H9 (cell line): Measurements from ENCODE around the gene CCL13. TPM values are rescaled to one million over a fixed set of nuclear protein-coding genes. Genes with fewer than 3 reads are reported as not detected.
A peak's percentile ranks its signal among the peaks of the same experiment; 100 is the strongest.

ENCODE experiments used
- DNase-seq: peaks from one replicate; pipeline ENCODE4 v3.0.0-alpha.2; 2017
- H2AFZ ChIP-seq: one replicate; pipeline ENCODE4 v1.6.1; 2013; ENCODE audit warnings: mild to moderate bottlenecking, low read length, control low read depth, moderate library complexity
- H2AK5ac ChIP-seq: 2 replicates; pipeline ENCODE4 v1.6.1; 2013; ENCODE audit warnings: low read length, control low read depth, mixed read lengths; ENCODE audit not compliant: insufficient read length
- H2BK120ac ChIP-seq: one replicate; pipeline ENCODE4 v1.6.1; 2013; ENCODE audit warnings: low read depth, mild to moderate bottlenecking, low read length, control low read depth, inconsistent platforms; ENCODE audit not compliant: poor library complexity, severe bottlenecking
- H2BK12ac ChIP-seq: 2 replicates; pipeline ENCODE4 v1.6.1; 2013; ENCODE audit warnings: low read length, control low read depth, mixed read lengths, low read depth; ENCODE audit not compliant: insufficient read length
- H2BK15ac ChIP-seq: 2 replicates; pipeline ENCODE4 v1.6.1; 2013; ENCODE audit warnings: low read depth, low read length, control low read depth
- H2BK20ac ChIP-seq: one replicate; pipeline ENCODE4 v1.6.1; 2013; ENCODE audit warnings: low read depth, mild to moderate bottlenecking, low read length, control low read depth, inconsistent platforms; ENCODE audit not compliant: poor library complexity, severe bottlenecking
- H2BK5ac ChIP-seq: 2 replicates; pipeline ENCODE4 v1.6.1; 2013; ENCODE audit warnings: low read length, control low read depth, mixed read lengths; ENCODE audit not compliant: insufficient read length
- H3K14ac ChIP-seq: 2 replicates; pipeline ENCODE4 v1.6.1; 2013; ENCODE audit warnings: low read length, control low read depth; ENCODE audit not compliant: insufficient read depth
- H3K18ac ChIP-seq: 2 replicates; pipeline ENCODE4 v1.6.1; 2013; ENCODE audit warnings: low read depth, mild to moderate bottlenecking, mixed read lengths, low read length, control low read depth; ENCODE audit not compliant: insufficient read length
- H3K23ac ChIP-seq: 2 replicates; pipeline ENCODE4 v1.6.1; 2013; ENCODE audit warnings: low read length, control low read depth, mixed read lengths, low read depth; ENCODE audit not compliant: insufficient read length
- H3K23me2 ChIP-seq: 2 replicates; pipeline ENCODE4 v1.6.1; 2013; ENCODE audit warnings: low read depth, mild to moderate bottlenecking, mixed read lengths, low read length, control low read depth; ENCODE audit not compliant: insufficient read length, poor library complexity, severe bottlenecking
- H3K27ac ChIP-seq: 2 replicates; pipeline ENCODE4 v1.5.1; 2013; ENCODE audit warnings: low read length, control low read depth, mixed read lengths, low read depth; ENCODE audit not compliant: insufficient read length
- H3K27me3 ChIP-seq: 2 replicates; pipeline ENCODE4 v1.6.1; 2013; ENCODE audit warnings: low read length, control low read depth, inconsistent platforms; ENCODE audit not compliant: insufficient read depth
- H3K4ac ChIP-seq: 2 replicates; pipeline ENCODE4 v1.6.1; 2013; ENCODE audit warnings: low read depth, mild to moderate bottlenecking, control low read depth, inconsistent platforms, low read length, moderate library complexity
- H3K4me1 ChIP-seq: 2 replicates; pipeline ENCODE4 v1.6.1; 2013; ENCODE audit warnings: low read length, control low read depth, inconsistent platforms; ENCODE audit not compliant: insufficient read depth
- H3K4me2 ChIP-seq: 2 replicates; pipeline ENCODE4 v1.6.1; 2013; ENCODE audit warnings: low read length, control low read depth, mixed read lengths; ENCODE audit not compliant: insufficient read length, insufficient read depth
- H3K56ac ChIP-seq: 2 replicates; pipeline ENCODE4 v1.6.1; 2013; ENCODE audit warnings: low read depth, mild to moderate bottlenecking, mixed read lengths, low read length, control low read depth; ENCODE audit not compliant: insufficient read length
- H3K79me1 ChIP-seq: 2 replicates; pipeline ENCODE4 v1.6.1; 2013; ENCODE audit warnings: low read depth, mild to moderate bottlenecking, moderate library complexity, low read length, control low read depth, inconsistent platforms; ENCODE audit not compliant: insufficient read depth, poor library complexity, severe bottlenecking
- H3K79me2 ChIP-seq: 2 replicates; pipeline ENCODE4 v1.6.1; 2013; ENCODE audit warnings: low read length, control low read depth, inconsistent platforms; ENCODE audit not compliant: insufficient read depth
- H3K9ac ChIP-seq: 2 replicates; pipeline ENCODE4 v1.6.1; 2013; ENCODE audit warnings: low read length, control low read depth, mixed read lengths; ENCODE audit not compliant: insufficient read length; ENCODE audit errors: extremely low read depth
- H3K9me3 ChIP-seq: one replicate; pipeline ENCODE4 v1.6.1; 2013; ENCODE audit warnings: low read depth, low read length, inconsistent platforms; ENCODE audit not compliant: control insufficient read depth
- H3T11ph ChIP-seq: one replicate; pipeline ENCODE4 v1.6.1; 2013; ENCODE audit warnings: mild to moderate bottlenecking, low read length, control low read depth, inconsistent platforms
- H4K20me1 ChIP-seq: one replicate; pipeline ENCODE4 v1.6.1; 2013; ENCODE audit not compliant: control insufficient read depth, insufficient read length, insufficient read depth
- H4K5ac ChIP-seq: 2 replicates; pipeline ENCODE4 v1.6.1; 2013; ENCODE audit warnings: low read depth, mild to moderate bottlenecking, mixed read lengths, low read length, control low read depth; ENCODE audit not compliant: insufficient read length
- H4K8ac ChIP-seq: replicated peaks from 2 replicates; pipeline ENCODE4 v1.6.1; 2013; ENCODE audit warnings: low read length, control low read depth, mixed read lengths, low read depth; ENCODE audit not compliant: insufficient read length
- H4K91ac ChIP-seq: 2 replicates; pipeline ENCODE4 v1.6.1; 2013; ENCODE audit warnings: low read depth, mild to moderate bottlenecking, moderate library complexity, mixed read lengths, low read length, control low read depth; ENCODE audit not compliant: insufficient read length
- H3K27ac Mint-ChIP-seq, 3 experiments: 2 replicates in 2 of 3; 3 replicates in 1 of 3; pipeline ENCODE4 v1.8.0; 2020 to 2021; ENCODE audit warnings: mixed read lengths in 3 of 3, mild to moderate bottlenecking in 1 of 3, moderate library complexity in 1 of 3
- H3K27me3 Mint-ChIP-seq: 2 replicates; pipeline ENCODE4 v1.8.0; 2021; ENCODE audit warnings: low read depth, mild to moderate bottlenecking, moderate library complexity, mixed read lengths
- H3K36me3 Mint-ChIP-seq, 3 experiments: 2 replicates in 2 of 3; 3 replicates in 1 of 3; pipeline ENCODE4 v1.8.0; 2020 to 2021; ENCODE audit warnings: low read depth in 3 of 3, mixed read lengths in 3 of 3; ENCODE audit not compliant: insufficient read depth in 1 of 3
- H3K4me1 Mint-ChIP-seq, 2 experiments: 2 replicates each; pipeline ENCODE4 v1.8.0; 2020; ENCODE audit warnings: mixed read lengths in 2 of 2
- H3K4me3 Mint-ChIP-seq, 2 experiments: 2 replicates in 1 of 2; 3 replicates in 1 of 2; pipeline ENCODE4 v1.8.0; 2020 to 2021; ENCODE audit warnings: mild to moderate bottlenecking in 2 of 2, mixed read lengths in 2 of 2, moderate library complexity in 1 of 2
- H3K9me3 Mint-ChIP-seq, 2 experiments: 2 replicates in 1 of 2; 3 replicates in 1 of 2; pipeline ENCODE4 v1.8.0; 2020; ENCODE audit warnings: mild to moderate bottlenecking in 2 of 2, mixed read lengths in 2 of 2, moderate library complexity in 1 of 2
- total RNA-seq: library from RNA; stranded (reverse); gene quantifications from 2 replicates; pipeline ENCODE4 v1.2.1, GENCODE V29; 2021
- TF ChIP-seq, protein P1 (sequence below): fragments of 200-600 bp; sonication (generic); conservative IDR thresholded peaks from 3 replicates; pipeline ENCODE4 v1.8.0; 2021; ENCODE audit warnings: antibody characterized with exemption, mild to moderate bottlenecking

CCL13 gene
- total RNA-seq, 1 experiment from 2014 or later: not detected

GRCh38 chr17:34397265-34397664, 41.0 kb downstream of the CCL13 start:
- TF ChIP-seq, protein P1, sequence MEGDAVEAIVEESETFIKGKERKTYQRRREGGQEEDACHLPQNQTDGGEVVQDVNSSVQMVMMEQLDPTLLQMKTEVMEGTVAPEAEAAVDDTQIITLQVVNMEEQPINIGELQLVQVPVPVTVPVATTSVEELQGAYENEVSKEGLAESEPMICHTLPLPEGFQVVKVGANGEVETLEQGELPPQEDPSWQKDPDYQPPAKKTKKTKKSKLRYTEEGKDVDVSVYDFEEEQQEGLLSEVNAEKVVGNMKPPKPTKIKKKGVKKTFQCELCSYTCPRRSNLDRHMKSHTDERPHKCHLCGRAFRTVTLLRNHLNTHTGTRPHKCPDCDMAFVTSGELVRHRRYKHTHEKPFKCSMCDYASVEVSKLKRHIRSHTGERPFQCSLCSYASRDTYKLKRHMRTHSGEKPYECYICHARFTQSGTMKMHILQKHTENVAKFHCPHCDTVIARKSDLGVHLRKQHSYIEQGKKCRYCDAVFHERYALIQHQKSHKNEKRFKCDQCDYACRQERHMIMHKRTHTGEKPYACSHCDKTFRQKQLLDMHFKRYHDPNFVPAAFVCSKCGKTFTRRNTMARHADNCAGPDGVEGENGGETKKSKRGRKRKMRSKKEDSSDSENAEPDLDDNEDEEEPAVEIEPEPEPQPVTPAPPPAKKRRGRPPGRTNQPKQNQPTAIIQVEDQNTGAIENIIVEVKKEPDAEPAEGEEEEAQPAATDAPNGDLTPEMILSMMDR: peak; percentile 15; the same call in 1 of the 3 replicates
- Histone ChIP-seq H2AK5ac (no peak overlapping the region), H4K8ac (no peak overlapping the region), H3K9me3 (no peaks in the 10 kb centered on the region), H3K4me1 (no peaks in the 10 kb centered on the region), H4K91ac (no peak overlapping the region), H2BK12ac (no peak overlapping the region), H3K9ac (no peak overlapping the region), H3K14ac (no peak overlapping the region), H3K23ac (no peak overlapping the region), H3K79me1 (no peaks in the 10 kb centered on the region), H3K23me2 (no peaks in the 10 kb centered on the region), H2AFZ (no peak overlapping the region), H3K4ac (no peak overlapping the region), H2BK20ac (no peak overlapping the region), H2BK5ac (no peak overlapping the region), H3K79me2 (no peaks in the 10 kb centered on the region), H3K18ac (no peak overlapping the region), H4K20me1 (no peaks in the 10 kb centered on the region), H3K56ac (no peak overlapping the region), H2BK15ac (no peak overlapping the region), H2BK120ac (no peak overlapping the region), H3K27ac (no peak overlapping the region), H4K5ac (no peak overlapping the region), H3T11ph (no peak overlapping the region), H3K4me2 (no peak overlapping the region), H3K27me3 (no peaks in the 10 kb centered on the region)
- Mint-ChIP-seq H3K4me3 (no peak overlapping the region), H3K36me3 (no peaks in the 10 kb centered on the region), H3K9me3 (no peaks in the 10 kb centered on the region; a peak in 1 of 5 replicates), H3K27ac (no peak overlapping the region), H3K4me1 (peaks cover 31 to 35% of the 10 kb centered on the region in 2 experiments), H3K27me3 (peaks cover 11% of the 10 kb centered on the region)
- DNase-seq: no peak
